NCI-H526 treated with DMSO at 0.1 percent for 48 hours (cell line): ENCODE results near the gene EIF1B.

ENCODE experiments used
- DNase-seq: peaks from one replicate; lab custom pipeline; 2025; lab: John Stamatoyannopoulos, UW

The EIF1B gene

DNA sequence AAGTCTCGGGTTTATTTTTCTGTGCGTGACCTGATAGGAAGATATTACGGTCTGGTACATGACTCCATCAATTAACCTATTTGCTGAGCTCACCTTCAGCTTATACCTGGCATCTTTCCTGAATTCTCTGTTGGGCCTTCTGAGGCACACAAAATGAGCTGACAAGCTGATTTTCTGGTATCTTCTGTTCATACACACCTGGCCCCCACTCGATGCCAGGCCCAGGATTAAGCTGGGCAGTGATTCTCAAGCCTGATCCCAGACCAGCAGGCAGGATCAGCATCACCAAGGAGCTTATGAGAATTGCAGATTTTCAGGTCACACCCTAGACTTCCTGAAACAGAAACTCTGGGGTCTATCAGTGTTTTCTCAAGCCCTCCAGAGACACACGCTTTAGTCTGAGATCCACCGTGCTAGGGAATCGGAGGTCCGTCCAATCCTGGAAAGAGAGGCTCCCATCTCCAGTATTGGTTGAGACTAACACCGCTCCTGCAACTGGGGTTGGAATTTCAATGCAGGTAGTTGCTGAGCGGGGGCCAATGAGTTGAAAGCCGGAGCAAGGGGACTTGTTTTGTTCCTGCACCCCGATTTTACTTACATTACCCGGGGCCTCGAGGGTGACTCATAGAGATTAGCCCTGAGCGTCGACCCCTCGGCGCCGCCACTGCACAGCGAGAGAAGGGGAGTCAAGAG, 636 bp upstream of the EIF1B start:
- DNase-seq = peak; percentile 42

DNA sequence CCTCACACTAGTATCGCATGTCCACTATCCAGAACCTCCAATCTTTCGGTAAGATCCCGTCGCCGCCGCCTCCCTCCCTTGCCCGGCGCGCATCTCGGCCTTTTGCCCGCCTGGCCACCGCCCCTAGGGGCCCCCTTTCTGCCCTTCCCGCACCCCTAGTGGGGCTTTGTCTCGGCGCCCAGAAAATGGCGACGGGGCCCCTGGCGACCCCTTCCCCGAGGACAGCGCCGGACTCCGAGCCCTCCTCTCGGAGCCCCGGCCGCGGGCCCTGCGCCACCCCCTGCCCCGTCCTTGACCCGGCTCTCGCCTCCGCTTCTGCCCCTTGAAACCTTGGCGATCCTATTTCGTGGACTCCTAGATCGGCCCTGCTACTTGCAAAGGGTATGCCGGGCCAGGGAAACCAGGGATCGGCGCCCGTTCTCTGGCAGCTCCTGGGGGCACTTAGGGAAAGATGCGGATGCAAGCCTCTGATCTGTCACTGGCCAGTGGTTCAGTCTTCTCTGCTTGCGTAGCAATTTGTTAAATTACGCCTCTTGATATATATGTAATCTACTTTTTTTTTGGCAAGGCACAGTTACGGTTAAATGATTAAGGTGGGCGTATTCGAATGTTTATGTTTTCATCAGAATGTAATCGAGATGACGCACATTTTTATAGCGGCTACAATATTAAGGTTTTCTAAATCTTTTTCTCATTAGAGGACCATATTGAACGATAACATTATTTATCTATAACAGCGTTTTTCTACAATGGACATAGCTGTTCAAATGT, 603 bp downstream of the EIF1B start:
- DNase-seq = no peak

- no peak for DNase-seq
These were observed 1.2 kb downstream of the EIF1B start for GRCh38 chr3:40310705-40311104.

- no peak for DNase-seq
These were observed 3.2 kb downstream of the EIF1B start for GRCh38 chr3:40312661-40313226.

DNA sequence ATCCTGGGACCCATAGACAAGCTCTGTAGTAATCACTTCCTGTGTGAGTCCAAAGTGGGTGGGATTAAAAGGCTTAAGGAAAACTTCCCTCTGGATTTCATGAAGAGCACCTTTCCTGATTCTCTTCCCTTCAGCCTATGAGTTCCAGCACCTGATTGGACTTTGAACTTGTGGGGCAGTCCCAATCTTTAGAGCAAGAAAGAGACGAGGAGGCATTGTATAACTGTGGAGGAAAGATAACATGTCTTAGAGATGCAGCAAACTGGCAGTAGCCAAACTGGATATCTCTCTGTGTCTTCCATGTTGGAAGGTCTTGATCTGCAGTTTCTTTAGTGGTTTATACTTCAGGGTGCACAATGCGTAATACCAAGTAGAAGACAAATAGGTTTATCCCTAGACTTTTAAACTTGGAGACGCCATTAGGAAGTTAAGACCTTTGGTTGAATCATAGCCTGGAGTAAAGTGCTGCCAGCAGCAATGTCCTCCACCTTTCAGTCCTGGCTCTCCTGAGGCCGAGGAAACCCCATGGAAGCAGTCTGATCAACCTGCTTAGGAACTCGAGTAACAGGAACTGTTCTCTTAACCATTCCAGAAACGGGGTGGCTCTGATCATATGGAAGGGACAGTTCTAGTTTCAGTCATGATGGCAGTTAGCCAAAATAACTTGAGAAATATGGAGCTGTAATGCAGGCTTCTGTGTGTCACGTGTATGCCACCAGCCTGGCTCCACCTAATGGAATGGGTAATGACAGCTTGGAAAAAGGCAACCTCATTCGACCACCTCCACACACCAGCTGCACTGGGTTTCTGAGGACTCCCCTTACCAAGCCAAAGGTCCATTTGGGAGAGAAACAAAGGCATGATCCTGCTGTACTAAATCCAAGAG, 4.7 kb downstream of the EIF1B start:
- DNase-seq = no peak

DNA sequence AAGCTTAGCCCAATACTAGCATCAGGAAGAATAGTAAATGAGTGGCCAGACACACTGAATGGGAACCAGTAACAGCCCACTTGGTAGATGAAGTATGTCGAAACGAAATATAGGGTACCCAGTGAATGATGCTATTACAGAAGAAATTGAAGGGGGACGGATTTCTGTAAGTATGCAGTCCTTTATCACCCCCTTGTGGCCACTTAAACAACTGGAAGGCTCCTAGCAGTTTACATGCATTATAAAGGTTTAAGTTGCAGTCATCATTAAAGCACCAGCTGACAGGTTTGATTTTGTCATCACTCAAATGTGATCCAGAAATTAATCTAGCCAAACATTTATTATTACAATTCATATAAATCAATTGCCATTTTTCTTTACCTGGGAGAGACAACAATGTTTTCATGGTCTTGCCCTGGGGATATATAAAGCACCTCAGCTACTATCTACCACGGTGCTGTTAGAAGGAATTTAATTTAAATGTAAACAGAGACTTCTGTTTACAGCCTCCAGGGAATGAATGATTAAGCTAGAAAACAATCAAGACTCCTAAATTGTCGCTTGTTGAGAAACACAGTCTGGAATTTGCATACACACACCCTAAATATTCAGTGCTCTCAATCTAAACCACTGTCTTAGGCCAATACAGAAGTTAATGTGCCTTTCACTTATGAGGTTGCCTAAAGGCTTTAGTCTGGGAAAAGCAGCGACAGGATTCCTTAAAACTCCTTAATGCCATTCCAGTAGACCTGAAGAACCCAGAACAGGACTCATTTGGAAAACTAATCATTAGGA, 7.8 kb downstream of the EIF1B start:
- peak; percentile 91 for DNase-seq

DNA sequence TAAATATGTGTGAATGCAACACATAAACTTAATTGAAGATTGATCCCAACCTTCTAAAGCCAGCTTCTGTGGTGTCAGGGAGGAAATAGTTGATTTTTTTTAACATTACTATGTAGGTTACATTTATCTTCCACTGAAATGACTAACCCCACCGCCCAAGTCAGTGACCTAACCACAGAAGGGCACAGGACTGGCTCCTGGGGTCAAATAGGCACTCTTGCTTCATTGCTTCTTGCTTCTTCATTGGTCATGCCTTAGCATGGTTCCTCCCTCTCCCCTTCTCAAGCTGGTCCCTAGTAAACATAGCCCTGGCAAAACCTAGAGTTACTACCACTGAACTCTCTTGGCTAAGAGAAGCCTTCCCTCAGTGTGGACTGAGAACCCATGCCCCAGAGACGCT, 12.3 kb downstream of the EIF1B start:
- no peak for DNase-seq

DNA sequence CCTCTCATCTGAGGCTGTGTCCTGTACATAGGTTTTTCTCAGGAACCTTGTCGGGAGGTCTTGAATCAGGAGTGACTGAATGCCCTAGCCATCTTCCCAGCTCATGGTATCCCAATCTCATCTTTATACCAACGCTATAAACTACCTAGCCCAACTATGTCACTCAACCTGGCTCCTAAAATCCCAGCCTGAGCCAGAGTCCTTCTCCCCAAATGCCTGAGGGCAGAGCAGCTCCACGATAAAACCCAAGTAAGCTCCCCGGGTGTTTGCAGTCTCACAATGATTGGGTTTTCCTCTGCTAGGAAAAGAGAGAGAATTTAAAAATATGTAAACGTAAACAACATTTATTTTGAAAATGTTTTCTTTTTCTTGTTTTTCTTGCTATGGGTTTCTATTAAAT, 14.4 kb downstream of the EIF1B start:
- no peak for DNase-seq

GRCh38 chr3:40324621-40325020, 15.1 kb downstream of the EIF1B start:
- peak; percentile 98 for DNase-seq

GRCh38 chr3:40325465-40325864, 16.0 kb downstream of the EIF1B start:
- no peak for DNase-seq

GRCh38 chr3:40328374-40328773, 18.9 kb downstream of the EIF1B start:
- no peak for DNase-seq

GRCh38 chr3:40329071-40329470, 19.6 kb downstream of the EIF1B start:
- no peak for DNase-seq

DNA sequence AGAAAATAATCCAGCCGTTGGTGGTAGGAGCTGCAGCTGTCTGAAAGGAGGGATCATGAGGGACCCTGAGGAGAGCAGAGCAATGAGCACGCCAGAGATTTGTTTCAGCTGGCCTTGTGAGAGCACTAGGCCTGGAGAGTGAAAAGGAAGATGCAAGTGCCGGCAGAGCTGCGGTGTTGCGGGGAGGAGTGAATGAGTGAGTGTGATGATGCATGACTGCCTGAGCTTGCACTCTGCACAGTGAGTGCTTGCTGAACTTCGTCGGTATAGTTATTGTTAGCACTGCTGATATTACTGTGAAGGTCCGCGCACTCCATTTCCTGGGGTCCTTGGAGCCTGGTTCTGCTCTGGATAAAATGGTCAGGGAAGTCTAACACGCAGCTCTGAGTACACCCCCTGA, 23.2 kb downstream of the EIF1B start:
- no peak for DNase-seq

DNA sequence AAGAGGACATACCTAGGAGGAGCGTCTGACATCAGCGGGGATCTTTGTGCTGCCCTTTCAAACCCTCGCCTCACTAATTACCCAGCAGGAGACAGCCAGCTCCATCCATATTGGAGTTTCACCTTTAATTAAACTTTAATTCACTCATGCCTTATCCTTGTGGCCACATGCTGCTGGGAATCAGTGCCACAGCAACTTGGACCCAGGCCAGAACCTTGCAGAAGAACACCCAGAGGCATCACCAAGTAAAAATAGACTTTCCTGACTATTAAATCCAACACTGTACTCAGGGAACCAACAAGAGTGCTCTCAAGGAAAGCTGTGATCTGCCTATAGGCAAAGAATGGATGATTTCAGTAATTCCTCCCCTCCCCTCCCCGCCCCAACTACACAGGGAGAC, 23.9 kb downstream of the EIF1B start:
- DNase-seq = no peak

DNA sequence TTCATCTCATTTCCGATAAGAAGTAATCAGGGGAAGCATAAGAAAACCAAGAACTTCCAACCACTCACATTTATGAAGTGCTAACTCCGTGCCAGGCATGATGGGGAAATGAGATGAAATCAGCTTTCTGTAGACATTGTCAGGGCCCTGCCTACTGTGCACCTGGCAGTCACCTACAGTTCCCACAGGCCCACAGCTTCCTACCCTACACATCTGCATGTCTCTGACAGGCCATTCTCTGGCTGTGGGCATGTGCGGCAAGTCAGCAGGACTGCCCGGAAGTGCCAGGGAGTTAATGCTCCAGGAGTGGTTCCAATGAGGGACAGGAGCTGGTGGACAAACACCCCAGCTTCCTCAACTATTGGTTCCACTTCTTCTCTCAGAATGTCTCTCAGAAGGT, 24.3 kb downstream of the EIF1B start:
- DNase-seq = no peak

GRCh38 chr3:40336101-40336500, 26.6 kb downstream of the EIF1B start:
- DNase-seq = no peak

DNA sequence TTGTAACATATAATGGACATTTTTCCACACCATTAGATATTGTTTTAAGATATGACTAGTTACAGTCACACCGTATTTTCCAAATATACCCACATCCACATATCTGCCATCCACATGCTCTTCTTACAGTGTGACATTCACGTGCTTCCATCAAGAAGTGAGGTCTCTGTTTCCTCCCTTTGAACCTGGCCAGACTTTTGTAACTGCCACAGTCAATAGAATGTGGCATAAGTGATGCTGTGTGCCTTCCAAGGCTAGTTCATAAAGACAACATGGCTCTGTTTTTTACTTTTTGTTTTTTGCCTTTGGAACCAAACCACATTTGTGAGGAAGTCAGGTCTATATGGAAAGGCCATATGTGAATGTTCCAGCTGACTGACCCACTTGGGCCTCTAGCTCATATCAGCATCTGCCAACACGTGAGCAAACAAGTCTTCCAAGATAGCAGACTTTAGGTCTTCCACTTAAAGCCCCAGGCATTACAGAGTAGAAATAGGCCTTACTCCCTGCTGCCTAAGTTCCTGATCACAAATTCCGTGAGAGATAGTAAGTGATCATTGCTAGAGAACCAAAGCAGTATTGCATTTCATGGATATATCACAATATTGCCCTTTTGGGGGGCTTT, 27.1 kb downstream of the EIF1B start:
- DNase-seq = no peak

DNA sequence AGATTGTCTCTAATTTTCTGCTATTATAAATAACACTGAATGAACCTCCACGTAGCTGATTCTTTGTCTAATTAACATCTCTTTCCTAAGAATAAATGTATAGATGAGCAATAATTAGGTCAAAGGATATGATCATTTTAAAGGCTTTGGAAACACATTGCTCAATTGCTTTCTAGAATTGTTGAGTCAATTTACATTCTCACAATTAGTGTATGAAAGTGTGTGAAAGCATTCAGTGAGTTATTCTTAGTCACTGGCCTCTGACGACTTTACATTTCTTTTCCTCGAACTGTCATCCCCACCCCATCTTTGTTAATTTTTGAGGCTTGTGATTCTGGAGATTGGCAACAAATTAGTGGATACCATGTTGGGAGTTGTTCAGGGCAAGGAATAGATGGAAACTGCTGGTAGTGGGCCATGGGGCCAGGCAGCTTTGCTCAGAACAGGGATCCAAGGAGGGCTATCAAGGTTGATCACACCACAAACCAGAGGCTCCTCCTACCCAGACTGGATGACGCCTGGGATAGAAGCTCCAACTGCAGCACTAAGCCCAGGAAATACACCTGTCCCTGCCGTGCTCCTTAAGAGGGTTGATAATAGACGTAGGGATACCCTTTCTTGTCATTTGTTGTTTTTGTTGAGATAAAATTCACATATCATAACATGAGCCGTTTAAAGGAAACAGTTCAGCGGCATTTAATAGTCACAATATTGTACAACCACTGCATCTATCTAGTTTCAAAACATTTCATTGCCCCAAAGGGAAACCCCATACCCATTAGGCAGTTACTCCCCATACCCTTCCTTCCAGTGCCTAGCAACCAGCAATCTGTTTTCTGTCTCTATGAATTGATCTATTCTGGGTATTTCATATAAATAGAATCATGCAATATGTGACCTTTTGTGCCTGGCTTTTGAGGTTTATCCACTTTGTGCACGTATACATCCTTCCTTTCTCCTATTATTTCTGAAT, 27.9 kb downstream of the EIF1B start:
- DNase-seq = no peak

GRCh38 chr3:40339871-40340270, 30.4 kb downstream of the EIF1B start:
- DNase-seq = no peak
